NCI-H510A treated with DMSO at 0.1 percent for 48 hours (cell line): ENCODE data around the gene PLPP6.
"Not testable (repeated sequence)": the region's sequence is repeated elsewhere in the genome, so short reads cannot be mapped to it uniquely, and the experiment has no call there.

Experiments used
- DNase-seq: peaks from one replicate; lab custom pipeline; 2025; lab: John Stamatoyannopoulos, UW

The PLPP6 gene

GRCh38 chr9:4662108-4662988, at the start of gene PLPP6:
TSS of gene PLPP6 (plus strand) at chr9:4662294. CDS start at chr9:4662376, 82 bp downstream.
- DNase-seq = peak; percentile 60

- no peak for DNase-seq
Observed at GRCh38 chr9:4614627-4615026, 47.5 kb upstream of the PLPP6 start.

DNA sequence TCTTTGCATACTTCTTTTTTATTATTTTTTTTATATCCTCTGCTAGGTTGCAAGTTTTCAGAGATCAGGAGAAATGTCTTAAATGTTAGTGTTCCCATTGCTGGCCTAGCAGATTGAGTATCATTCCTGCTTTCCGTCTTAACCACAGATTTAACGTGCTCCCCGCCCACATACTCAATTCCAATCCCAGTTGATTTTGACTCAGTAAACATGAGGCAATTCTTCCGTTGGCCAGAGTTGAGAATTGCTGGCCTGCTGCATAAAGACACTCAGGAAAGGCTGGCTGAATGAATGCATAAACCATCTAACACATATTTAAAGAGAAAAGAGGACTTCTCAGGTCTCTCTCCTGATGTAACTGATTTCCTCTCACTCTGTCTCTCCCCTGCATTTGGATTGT, 46.8 kb upstream of the PLPP6 start:
- DNase-seq = no peak

DNA sequence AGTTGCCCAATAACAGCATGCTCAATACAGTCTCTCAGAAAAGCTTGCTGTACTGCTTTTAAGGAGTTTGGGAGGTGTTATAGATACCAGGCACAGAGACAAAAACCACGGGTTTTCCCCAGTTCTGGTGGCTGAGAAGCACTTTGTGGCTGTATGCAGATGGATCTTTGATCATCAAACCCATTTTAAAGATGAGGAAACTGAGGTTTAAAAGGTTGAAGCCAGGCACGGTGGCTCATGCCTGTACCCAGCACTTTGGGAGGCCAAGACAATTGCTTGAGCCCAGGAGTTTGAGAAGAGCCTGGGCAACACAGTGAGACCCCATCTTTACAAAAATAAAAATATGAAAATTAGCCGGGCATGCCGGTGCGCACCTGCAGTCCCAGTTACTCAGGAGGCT, 46.3 kb upstream of the PLPP6 start:
- DNase-seq = no peak

- DNase-seq = no peak
Observed at GRCh38 chr9:4617752-4618151, 44.3 kb upstream of the PLPP6 start.

GRCh38 chr9:4618700-4619099, 43.4 kb upstream of the PLPP6 start:
- DNase-seq = no peak

DNA sequence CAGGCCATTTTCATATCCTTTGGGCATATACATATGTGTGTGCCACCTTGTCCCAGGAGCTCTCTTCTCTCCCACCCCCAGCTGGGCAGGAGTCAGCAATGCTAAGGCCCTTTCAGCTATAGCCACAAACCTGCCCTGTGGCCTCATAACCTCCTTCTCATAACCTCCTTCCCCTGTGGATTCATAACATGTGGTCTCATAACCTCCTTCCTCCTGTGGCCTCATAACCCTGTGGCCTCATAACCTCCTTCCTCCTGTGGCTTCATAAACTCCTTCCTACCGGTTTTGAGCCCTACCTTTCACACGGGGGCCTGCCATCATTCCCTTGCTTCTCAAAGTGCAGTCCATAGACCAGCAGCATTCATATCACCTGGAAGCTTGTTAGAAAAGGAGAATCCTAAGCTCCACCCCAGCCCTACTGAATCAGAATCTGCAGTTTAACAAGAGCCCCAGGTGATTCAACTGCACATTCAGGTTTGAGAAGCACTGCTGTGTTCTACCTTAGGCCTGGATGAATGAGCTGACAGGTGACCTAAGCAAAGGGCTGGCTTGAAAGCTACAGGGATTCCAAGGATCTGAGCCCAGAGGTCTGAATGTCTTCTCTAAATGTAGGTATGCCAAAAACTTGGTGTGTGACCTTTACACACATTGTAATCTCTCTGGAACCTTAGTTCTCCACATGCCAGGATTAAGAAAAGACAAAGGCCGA, 41.9 kb upstream of the PLPP6 start:
- DNase-seq = no peak

GRCh38 chr9:4620881-4621555, 41.1 kb upstream of the PLPP6 start:
- no peak for DNase-seq

GRCh38 chr9:4622016-4622415, 40.1 kb upstream of the PLPP6 start:
- no peak for DNase-seq

GRCh38 chr9:4630836-4631235, 31.3 kb upstream of the PLPP6 start:
- no peak for DNase-seq

DNA sequence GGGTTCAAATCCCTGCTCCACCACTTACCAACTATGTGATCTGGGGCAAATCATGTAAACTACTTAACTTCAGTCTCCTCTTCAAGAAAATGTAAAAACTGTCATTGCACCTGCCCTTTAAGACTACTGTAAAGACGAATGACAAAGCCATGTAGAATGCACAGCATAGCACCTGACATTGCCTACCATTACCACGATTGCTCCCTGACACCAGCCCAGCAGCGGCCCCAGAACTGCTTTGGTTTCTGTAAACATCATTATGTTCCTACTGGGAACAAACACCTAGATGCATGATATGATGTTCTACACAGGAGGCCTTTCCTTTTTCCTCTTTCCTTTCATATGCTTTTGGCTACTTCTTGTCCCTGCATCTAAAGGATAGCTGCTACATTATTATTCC, 23.1 kb upstream of the PLPP6 start:
- DNase-seq = no peak

- DNase-seq = no peak
Observed at GRCh38 chr9:4639420-4639819, 22.7 kb upstream of the PLPP6 start.

GRCh38 chr9:4640027-4640426, 22.1 kb upstream of the PLPP6 start:
- peak; percentile 8 for DNase-seq

GRCh38 chr9:4642351-4642750, 19.7 kb upstream of the PLPP6 start:
- DNase-seq = no peak

DNA sequence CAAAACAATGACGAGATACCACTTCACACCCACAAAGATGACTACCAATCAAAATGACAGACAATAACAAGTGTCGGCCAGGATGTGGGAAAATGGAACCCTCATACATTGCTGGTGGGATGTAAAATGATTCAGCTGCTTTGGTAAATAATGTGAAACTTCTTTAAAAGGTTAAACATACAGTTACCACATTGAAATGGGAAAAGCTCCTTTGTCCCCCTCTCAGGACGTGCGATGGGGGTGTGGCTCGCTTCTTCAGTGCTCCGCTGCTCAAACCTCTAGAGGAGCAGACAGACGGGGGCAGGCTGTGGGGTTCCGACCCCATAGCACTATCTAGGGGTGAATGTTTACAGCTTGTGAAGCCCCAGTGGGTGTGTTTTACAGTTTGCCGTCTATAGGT, 8.0 kb upstream of the PLPP6 start:
- DNase-seq = no peak

DNA sequence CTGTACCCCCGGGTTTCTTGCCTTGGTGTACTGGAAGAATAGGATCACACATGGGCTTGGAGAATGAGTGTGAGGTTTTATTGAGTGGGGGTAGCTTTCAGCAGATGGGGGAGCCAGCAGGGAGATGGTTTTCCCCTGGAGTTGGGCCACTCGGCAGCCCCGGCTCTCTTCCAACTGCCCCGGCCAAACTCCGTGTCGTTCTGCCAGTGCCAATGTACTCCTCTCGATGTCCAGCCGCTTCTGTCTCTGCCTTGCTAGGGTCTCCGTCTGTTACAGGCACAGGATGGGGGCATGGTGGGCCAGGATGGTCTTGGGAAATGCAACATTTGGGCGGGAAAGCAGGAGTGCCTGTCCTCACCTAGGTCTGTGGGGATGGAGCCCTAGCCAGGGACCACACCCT, 7.6 kb upstream of the PLPP6 start:
- no peak for DNase-seq

DNA sequence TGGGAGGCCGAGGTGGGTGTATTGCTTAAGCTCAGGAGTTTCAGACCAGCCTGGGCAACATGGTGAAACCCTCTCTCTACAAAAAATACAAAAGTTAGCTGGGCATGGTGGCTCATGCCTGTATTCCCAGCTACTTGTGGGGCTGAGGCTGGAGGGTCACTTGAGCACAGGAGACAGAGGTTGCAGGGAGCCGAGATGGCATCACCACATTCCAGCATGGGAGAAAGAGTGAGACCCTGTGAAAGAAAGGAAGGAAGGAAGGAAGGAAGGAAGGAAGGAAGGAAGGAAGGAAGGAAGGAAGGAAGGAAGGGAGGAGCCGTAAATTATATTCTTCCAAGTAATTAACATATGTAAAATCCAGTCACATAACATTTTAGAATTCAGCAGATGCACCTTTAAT, 5.9 kb upstream of the PLPP6 start:
- not testable (repeated sequence) for DNase-seq

DNA sequence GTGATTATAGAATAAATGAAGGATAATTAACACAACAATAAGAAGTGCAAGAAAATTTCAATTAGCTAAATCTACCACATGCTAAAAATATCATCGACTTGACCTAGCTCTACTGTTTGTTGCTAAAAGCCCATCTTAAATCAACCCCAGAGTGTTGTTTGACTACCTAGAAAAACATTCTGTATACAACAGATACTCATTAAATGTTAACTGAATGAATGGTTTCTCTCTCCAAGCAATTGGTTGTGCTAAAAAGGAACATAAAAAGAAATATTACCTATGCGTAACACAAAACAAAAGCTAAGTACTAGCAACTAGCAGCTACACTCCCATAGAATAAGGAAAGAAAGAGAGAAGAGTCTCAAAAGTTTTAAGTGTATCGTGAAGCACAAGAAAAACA, 5.5 kb upstream of the PLPP6 start:
- DNase-seq = no peak

GRCh38 chr9:4657426-4658159, 4.5 kb upstream of the PLPP6 start:
- DNase-seq = no peak

DNA sequence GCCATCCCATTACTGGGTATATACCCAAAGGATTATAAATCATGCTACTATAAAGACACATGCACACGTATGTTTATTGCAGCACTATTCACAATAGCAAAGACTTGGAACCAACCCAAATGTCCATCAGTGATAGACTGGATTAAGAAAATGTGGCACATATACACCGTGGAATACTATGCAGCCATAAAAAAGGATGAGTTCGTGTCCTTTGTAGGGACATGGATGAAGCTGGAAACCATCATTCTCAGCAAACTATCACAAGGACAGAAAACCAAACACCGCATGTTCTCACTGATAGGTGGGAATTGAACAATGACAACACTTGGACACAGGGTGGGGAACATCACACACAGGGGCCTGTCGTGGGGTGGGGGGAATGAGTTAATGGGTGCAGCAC, 1.4 kb upstream of the PLPP6 start:
- not testable (repeated sequence) for DNase-seq

DNA sequence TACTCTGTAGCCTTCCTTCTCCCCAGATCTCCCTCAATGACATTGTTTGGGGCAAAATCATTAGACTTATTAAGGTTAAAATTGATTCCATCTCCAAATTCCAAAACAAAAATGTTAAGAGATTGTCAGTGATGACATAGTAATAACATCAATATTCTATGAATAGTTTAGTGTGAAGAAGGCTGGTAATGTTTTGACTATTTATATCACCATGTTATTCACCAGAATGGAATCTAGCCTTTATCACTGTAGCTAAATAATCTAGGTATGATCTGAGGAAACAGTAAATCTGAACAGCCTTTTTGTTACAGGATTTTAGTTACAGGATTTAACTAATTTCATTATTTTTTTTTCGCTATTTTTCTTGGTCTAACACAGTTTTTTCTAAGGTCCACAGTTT, 929 bp upstream of the PLPP6 start:
- DNase-seq = no peak

GRCh38 chr9:4661611-4662010, 483 bp upstream of the PLPP6 start:
- DNase-seq = no peak
